OCI-LY1 (cell line): ENCODE data around the gene PMS2.

Experiments used
- H2AFZ ChIP-seq: fragments of 200-600 bp; sonication (generic), shearing (Covaris generic); 2 replicates; pipeline ENCODE4 v1.6.0; 2014; ENCODE audit warnings: antibody characterized with exemption, mild to moderate bottlenecking, low read length
- H3F3A ChIP-seq: fragments of 200-600 bp; sonication (generic), shearing (Covaris generic); 2 replicates; pipeline ENCODE4 v1.6.0; 2014; ENCODE audit warnings: mild to moderate bottlenecking, antibody characterized with exemption, low read length, moderate library complexity; ENCODE audit not compliant: insufficient read depth
- H3K27ac ChIP-seq: fragments of 200-600 bp; sonication (generic); 2 replicates; pipeline ENCODE4 v1.5.1; 2014; ENCODE audit warnings: low read length, mixed run types, mild to moderate bottlenecking, low read depth; ENCODE audit not compliant: poor library complexity, severe bottlenecking
- H3K27me3 ChIP-seq: fragments of 200-600 bp; sonication (generic); 2 replicates; pipeline ENCODE4 v1.6.0; 2014; ENCODE audit warnings: antibody characterized with exemption, mild to moderate bottlenecking, low read length, moderate library complexity; ENCODE audit not compliant: insufficient read depth
- H3K36me3 ChIP-seq: fragments of 200-600 bp; sonication (generic); 2 replicates; pipeline ENCODE4 v1.6.1; 2014; ENCODE audit warnings: mild to moderate bottlenecking, antibody characterized with exemption, low read length, moderate library complexity, mixed read lengths; ENCODE audit not compliant: insufficient read depth
- H3K4me1 ChIP-seq: fragments of 200-600 bp; sonication (generic); 2 replicates; pipeline ENCODE4 v1.5.1; 2014; ENCODE audit warnings: mild to moderate bottlenecking, low read length, moderate library complexity; ENCODE audit not compliant: insufficient read depth, severe bottlenecking
- H3K4me2 ChIP-seq: fragments of 200-600 bp; sonication (generic), shearing (Covaris generic); 2 replicates; pipeline ENCODE4 v1.6.1; 2014; ENCODE audit warnings: low read length
- H3K4me3 ChIP-seq: fragments of 200-600 bp; sonication (generic); 2 replicates; pipeline ENCODE4 v1.5.1; 2014; ENCODE audit warnings: low read length, low read depth, mild to moderate bottlenecking, mixed read lengths; ENCODE audit not compliant: poor library complexity, severe bottlenecking
- H3K79me2 ChIP-seq: fragments of 200-600 bp; shearing (Covaris generic); 2 replicates; pipeline ENCODE4 v1.6.1; 2016; ENCODE audit warnings: mixed run types, low read length, mixed read lengths; ENCODE audit not compliant: insufficient read depth
- H3K9ac ChIP-seq: fragments of 200-600 bp; sonication (generic), shearing (Covaris generic); 2 replicates; pipeline ENCODE4 v1.6.1; 2014; ENCODE audit warnings: mild to moderate bottlenecking, low read length, mixed read lengths
- H3K9me2 ChIP-seq: fragments of 200-600 bp; sonication (generic), shearing (Covaris generic); 2 replicates; pipeline ENCODE4 v1.6.1; 2014; ENCODE audit warnings: low read depth, mild to moderate bottlenecking, low read length, mixed read lengths
- H3K9me3 ChIP-seq: fragments of 200-600 bp; shearing (Covaris generic); 2 replicates; pipeline ENCODE4 v1.6.1; 2014; ENCODE audit warnings: low read length, mixed read lengths
- H4K20me1 ChIP-seq: fragments of 200-600 bp; sonication (generic), shearing (Covaris generic); 2 replicates; pipeline ENCODE4 v1.6.0; 2016; ENCODE audit warnings: mild to moderate bottlenecking, low read length; ENCODE audit not compliant: insufficient read depth
- CTCF ChIP-seq: fragments of 200-600 bp; sonication (generic), shearing (Covaris generic); IDR thresholded peaks from 2 replicates; pipeline ENCODE4 v1.5.1; 2017; ENCODE audit warnings: mild to moderate bottlenecking, antibody characterized with exemption, low read length, moderate library complexity, mixed read lengths
- EZH2 ChIP-seq: fragments of 200-600 bp; sonication (generic), shearing (Covaris generic); IDR thresholded peaks from 2 replicates; pipeline ENCODE4 v1.8.0; 2017; ENCODE audit warnings: borderline replicate concordance, mixed run types, mild to moderate bottlenecking, antibody characterized with exemption, low read length, moderate library complexity, mixed read lengths

The PMS2 gene

GRCh38 chr7:6023974-6024435, 15.2 kb upstream of the PMS2 start:
- H2AFZ ChIP-seq = no peak overlapping the region
- H3K27ac ChIP-seq = no peak overlapping the region
- H4K20me1 ChIP-seq = no peaks in the 10 kb centered on the region
- H3K4me1 ChIP-seq = peaks cover 5% of the 10 kb centered on the region
- H3K27me3 ChIP-seq = no peaks in the 10 kb centered on the region
- H3K4me2 ChIP-seq = no peak overlapping the region
- no peaks in the 10 kb centered on the region for H3K9me3 ChIP-seq
- H3K79me2 ChIP-seq = no peaks in the 10 kb centered on the region
- 0 out of 2 replicates have a peak, but pooled peaks cover 2% of the 10 kb centered on the region for H3F3A ChIP-seq
- TF ChIP-seq CTCF = no peak
- no peak for TF ChIP-seq EZH2
- H3K4me3 ChIP-seq = no peak overlapping the region
- H3K9me2 ChIP-seq = no peaks in the 10 kb centered on the region
- H3K9ac ChIP-seq = no peak overlapping the region
- peaks cover 100% of the 10 kb centered on the region for H3K36me3 ChIP-seq

- Histone ChIP-seq H3K4me1 (peaks cover 5% of the 10 kb centered on the region), H3K9me2 (no peaks in the 10 kb centered on the region), H3K4me3 (no peak overlapping the region), H3K9me3 (no peaks in the 10 kb centered on the region), H3K36me3 (peaks cover 100% of the 10 kb centered on the region), H3K9ac (no peak overlapping the region), H3K79me2 (no peaks in the 10 kb centered on the region), H4K20me1 (no peaks in the 10 kb centered on the region), H3K27me3 (no peaks in the 10 kb centered on the region), H3F3A (0 out of 2 replicates have a peak, but pooled peaks cover 2% of the 10 kb centered on the region), H2AFZ (no peak overlapping the region), H3K27ac (no peak overlapping the region), H3K4me2 (no peak overlapping the region)
- no peak for TF ChIP-seq CTCF
- no peak for TF ChIP-seq EZH2
These were observed 13.9 kb upstream of the PMS2 start for GRCh38 chr7:6022707-6023106.

- Histone ChIP-seq H2AFZ (no peak overlapping the region), H3K9ac (no peak overlapping the region), H3K36me3 (peaks cover 99% of the 10 kb centered on the region), H3K27me3 (no peaks in the 10 kb centered on the region), H3K79me2 (no peaks in the 10 kb centered on the region), H3K27ac (no peak overlapping the region), H3K9me2 (no peaks in the 10 kb centered on the region), H3K9me3 (no peaks in the 10 kb centered on the region), H4K20me1 (no peaks in the 10 kb centered on the region), H3K4me3 (no peak overlapping the region), H3K4me2 (no peak overlapping the region), H3K4me1 (no peaks in the 10 kb centered on the region), H3F3A (0 out of 2 replicates have a peak, but pooled peaks cover 2% of the 10 kb centered on the region)
- TF ChIP-seq CTCF (no peak), EZH2 (no peak)
These were observed 11.8 kb upstream of the PMS2 start for GRCh38 chr7:6020371-6021286.
